T-helper 17 cell (primary cell): Measurements from ENCODE around the gene PES1. TPM values are rescaled to one million over a fixed set of nuclear protein-coding genes. Genes with fewer than 3 reads are reported as not detected.
"Not testable (repeated sequence)": the region's sequence is repeated elsewhere in the genome, so short reads cannot be mapped to it uniquely, and the experiment has no call there.

Experiments
- ATAC-seq: fragments of 150-1000 bp; cut with Tn5 transposase; 2 replicates; pipeline ENCODE4 v1.10.0; 2021; ENCODE audit warnings: mild to moderate bottlenecking, moderate library complexity
- DNase-seq, 3 donors: peaks; one replicate each; pipeline versions ENCODE4 v3.0.0 to v3.0.0-alpha.2; 2020 to 2021
- H3K9me3 ChIP-seq: one replicate; pipeline ENCODE4 v1.7.0; 2013; ENCODE audit warnings: low read length, mild to moderate bottlenecking; ENCODE audit not compliant: control insufficient read depth, poor library complexity, severe bottlenecking
- H3K27ac Mint-ChIP-seq: one replicate; pipeline ENCODE4 v1.8.0; 2022; ENCODE audit warnings: mild to moderate bottlenecking, moderate library complexity, mixed read lengths
- H3K27me3 Mint-ChIP-seq: one replicate; pipeline ENCODE4 v1.8.0; 2022; ENCODE audit warnings: mixed read lengths
- H3K36me3 Mint-ChIP-seq: one replicate; pipeline ENCODE4 v1.8.0; 2022; ENCODE audit warnings: low read depth, mixed read lengths
- H3K4me1 Mint-ChIP-seq: one replicate; pipeline ENCODE4 v1.8.0; 2022; ENCODE audit warnings: mild to moderate bottlenecking, mixed read lengths
- H3K4me3 Mint-ChIP-seq: one replicate; pipeline ENCODE4 v1.8.0; 2022; ENCODE audit warnings: mild to moderate bottlenecking, moderate library complexity, mixed read lengths
- total RNA-seq, 4 donors: library from RNA in 2 of 4; stranded (reverse) in 2 of 4; gene quantifications; one replicate each; pipeline ENCODE4 v1.2.3 and lab custom pipeline; 2022 to 2026

The PES1 gene
- 10 to 100 TPM; 35.9 to 37.8 TPM for total RNA-seq
- total RNA-seq (lab: John Stamatoyannopoulos, UW) = 34.5 to 81.4 reads per million in 2 donors

DNA sequence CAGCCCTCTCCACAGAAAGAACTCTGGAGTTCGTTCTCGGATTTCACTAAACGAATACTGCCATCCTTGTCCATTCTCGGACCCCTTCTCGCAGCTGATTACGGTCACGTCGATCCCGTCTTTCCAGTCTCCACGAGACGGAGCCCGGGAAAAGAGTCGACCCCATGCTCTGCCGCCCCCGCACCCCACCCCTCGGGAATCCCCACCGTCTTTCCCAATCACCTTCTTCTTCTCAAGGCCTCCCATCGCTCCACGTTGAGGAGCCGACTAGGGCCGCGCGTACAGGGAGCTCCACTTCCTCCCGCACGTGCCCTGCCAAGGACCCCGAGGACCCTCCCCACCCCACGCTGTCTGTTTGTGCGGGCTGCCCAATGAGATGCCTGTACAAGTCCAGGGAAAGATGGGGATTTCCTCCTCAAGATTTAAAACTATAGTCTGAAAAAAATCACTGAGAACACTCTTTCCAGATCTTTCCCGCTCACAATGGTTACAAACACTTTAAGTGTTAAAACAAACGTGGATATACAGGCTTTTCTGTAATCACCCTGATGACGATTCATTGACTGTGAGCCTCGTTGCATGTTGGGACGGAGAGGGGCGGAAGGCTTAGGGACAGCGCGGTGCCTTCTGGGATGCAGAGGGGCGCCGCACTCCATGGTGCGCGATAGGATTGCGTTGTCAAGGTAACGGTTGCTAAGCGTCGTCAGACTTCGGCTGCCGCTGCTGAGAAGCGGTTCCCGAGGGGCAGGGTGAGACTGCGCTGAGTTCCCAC is at the start of gene PES1:
TSS of gene PES1 (minus strand) at position 323 of the 772 bp plus-strand sequence. CDS start at position 246, 77 bp downstream.
- H3K36me3 Mint-ChIP-seq = no peaks in the 10 kb centered on the region
- no peak within 1 kb of the TSS for H3K27ac Mint-ChIP-seq
- H3K9me3 ChIP-seq = no peaks in the 10 kb centered on the region
- peaks cover 8% of the 10 kb centered on the region for H3K27me3 Mint-ChIP-seq
- no peak within 1 kb of the TSS for H3K4me3 Mint-ChIP-seq
- ATAC-seq = peak; percentile 99
- peaks cover 12% of the 10 kb centered on the region for H3K4me1 Mint-ChIP-seq
- DNase-seq = peak; percentile 84 to 91 (median 91)

DNA sequence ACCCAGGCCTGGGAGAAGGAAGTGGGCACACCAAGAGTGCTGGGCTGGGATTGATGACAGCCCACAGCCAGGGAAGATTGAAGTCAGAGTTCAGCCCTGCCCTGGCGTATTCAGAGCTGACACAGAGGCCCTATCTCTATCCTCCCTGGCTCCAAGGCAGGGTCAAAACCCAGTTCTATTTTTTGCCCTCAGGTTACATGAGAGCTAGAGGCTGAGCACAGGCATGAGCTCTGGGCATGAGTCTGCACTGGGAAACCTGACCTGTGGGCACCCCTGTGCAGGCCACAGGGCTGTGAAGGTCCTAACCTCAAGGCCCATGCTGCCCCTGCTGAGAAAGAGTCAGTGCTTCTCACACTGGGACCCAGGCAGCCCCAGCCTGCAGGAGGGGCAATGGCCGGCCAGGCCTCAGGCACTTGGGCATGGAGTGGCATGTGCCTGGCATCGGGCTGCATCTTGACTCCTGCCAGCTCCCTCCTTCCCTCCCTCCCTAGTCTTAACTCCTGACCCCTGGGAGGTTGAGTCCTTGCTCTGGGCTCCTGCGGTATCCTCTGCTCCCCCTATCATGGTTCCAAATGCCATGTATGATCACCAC is 49.2 kb upstream of the PES1 start:
- H3K9me3 ChIP-seq = no peaks in the 10 kb centered on the region
- Mint-ChIP-seq H3K4me1 (peaks cover 13% of the 10 kb centered on the region), H3K27ac (no peak overlapping the region), H3K4me3 (no peak overlapping the region), H3K36me3 (no peaks in the 10 kb centered on the region), H3K27me3 (no peaks in the 10 kb centered on the region)
- DNase-seq = no peak
- ATAC-seq = no peak

DNA sequence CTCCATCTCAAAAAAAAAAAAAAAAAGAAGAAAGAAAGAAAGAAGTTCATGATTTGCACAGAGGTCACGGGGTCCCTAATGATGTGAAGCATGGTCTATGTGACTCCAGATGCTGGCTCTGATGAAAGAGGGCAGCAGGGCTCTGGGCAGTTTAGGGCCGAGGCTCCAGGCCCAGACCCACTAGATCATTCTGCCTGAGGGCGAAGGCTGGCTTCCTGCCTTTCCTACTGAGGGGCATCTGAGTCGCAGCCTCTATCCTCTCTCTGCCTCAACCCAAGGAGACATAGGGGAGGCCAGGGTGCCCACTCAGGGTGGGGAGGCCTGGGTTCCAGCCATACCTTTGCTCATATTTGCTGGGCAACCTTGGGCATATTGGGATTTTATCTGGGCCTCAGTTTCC is 48.7 kb upstream of the PES1 start:
- no peak overlapping the region for H3K27ac Mint-ChIP-seq
- peaks cover 14% of the 10 kb centered on the region for H3K4me1 Mint-ChIP-seq
- ATAC-seq = no peak

DNA sequence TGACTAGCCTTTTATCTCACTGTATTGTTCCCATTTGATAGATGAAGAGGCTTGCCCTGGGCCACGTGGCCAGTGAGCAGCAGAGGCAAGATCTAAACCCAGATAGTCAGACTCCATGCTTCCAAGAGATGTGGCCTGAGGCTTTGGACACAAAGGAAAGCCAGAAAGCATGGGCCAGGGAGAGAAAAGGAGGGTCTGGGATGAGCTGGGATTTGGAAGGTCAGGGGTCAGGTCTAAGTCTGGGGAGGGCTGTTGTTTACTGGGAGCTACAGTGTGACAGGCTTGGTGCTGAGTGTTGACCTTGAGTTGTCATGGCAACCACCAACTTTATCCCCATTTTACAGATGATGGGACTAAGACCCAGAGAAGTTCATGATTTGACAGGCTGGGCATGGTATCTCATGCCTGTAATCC is 46.0 kb upstream of the PES1 start:
- no peak for DNase-seq
- no peaks in the 10 kb centered on the region for H3K27me3 Mint-ChIP-seq
- peaks cover 11% of the 10 kb centered on the region for H3K4me1 Mint-ChIP-seq
- ATAC-seq = no peak
- H3K9me3 ChIP-seq = no peaks in the 10 kb centered on the region
- no peak overlapping the region for H3K27ac Mint-ChIP-seq
- no peaks in the 10 kb centered on the region for H3K36me3 Mint-ChIP-seq
- peak overlapping the region; percentile 25 for H3K4me3 Mint-ChIP-seq

More for the DNA sequence above, 48.7 kb upstream of the PES1 start:
- no peaks in the 10 kb centered on the region for H3K36me3 Mint-ChIP-seq
- no peaks in the 10 kb centered on the region for H3K9me3 ChIP-seq
- no peak overlapping the region for H3K4me3 Mint-ChIP-seq
- no peaks in the 10 kb centered on the region for H3K27me3 Mint-ChIP-seq
- no peak for DNase-seq

DNA sequence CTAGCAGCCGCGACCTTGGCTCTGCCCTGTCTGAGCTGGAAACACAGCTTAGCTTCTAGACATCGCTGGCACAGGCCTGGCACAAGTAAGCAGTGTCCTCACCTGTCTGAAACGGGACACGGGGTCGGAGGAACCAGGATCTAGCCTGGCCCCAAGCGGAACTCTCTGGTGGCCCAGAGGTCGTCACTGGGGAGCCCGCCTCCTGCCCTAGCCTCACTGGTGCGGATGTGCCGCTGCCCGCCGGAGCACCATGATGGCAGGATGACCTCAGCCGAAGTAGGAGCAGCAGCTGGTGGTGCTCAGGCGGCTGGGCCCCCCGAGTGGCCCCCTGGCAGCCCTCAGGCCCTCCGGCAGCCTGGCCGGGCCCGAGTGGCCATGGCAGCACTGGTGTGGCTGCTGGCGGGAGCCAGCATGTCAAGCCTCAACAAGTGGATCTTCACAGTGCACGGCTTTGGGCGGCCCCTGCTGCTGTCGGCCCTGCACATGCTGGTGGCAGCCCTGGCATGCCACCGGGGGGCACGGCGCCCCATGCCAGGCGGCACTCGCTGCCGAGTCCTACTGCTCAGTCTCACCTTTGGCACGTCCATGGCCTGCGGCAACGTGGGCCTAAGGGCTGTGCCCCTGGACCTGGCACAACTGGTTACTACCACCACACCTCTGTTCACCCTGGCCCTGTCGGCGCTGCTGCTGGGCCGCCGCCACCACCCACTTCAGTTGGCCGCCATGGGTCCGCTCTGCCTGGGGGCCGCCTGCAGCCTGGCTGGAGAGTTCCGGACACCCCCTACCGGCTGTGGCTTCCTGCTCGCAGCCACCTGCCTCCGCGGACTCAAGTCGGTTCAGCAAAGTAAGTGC is 44.7 kb upstream of the PES1 start:
- DNase-seq = peak in 2 of 3 donors; percentile 7 to 17
- Mint-ChIP-seq H3K4me3 (peak overlapping the region; percentile 87), H3K36me3 (no peaks in the 10 kb centered on the region), H3K27me3 (no peaks in the 10 kb centered on the region), H3K4me1 (peaks cover 11% of the 10 kb centered on the region), H3K27ac (no peak overlapping the region)
- no peaks in the 10 kb centered on the region for H3K9me3 ChIP-seq
- no peak for ATAC-seq

DNA sequence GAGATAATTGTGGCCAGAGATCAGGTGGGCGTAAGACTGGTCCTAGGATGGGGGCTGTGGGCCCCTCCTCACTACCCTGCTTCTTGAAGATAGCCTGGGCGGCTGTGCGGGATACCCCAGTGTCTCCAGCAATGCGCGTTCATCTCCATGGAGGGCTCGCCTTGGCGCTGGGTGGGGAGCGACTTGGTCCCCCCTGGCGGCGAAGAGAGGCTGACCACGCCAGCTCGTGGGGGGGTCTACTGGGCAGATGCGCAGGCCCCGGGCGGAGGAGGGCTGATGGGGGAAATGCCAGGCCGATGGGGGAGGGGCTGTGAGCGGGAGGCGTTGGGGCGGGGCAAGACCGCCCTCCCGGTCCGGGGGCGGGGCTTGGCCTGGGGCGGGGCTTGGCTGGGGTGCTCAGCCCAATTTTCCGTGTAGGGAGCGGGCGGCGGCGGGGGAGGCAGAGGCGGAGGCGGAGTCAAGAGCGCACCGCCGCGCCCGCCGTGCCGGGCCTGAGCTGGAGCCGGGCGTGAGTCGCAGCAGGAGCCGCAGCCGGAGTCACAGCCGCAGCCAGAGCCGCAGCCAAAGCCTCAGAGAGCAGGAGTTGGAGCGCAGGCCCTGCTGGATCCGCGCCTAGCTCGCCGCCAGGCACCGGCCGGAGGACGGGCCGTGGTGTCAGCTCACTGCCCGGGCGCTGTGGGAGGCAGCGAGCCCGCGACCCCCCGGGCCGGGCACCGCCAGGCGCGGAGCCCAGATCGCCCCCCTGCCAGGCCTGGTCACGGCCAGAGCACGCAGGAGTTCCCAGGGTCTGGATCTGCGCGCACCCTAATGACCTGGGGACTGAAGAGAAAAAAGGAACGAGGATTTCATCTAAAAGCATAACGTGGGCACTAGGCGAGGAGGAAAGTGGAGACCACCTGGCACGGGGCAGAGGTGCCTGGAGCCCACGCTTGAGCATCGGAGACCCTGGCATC is 43.8 kb upstream of the PES1 start, which contains the start of gene SLC35E4:
TSS of gene SLC35E4 (plus strand) at position 509 of the 953 bp plus-strand sequence. CDS start 670 bp downstream, outside the sequence.
- Mint-ChIP-seq H3K4me3 (peak within 1 kb of the TSS; percentile 87), H3K27me3 (no peaks in the 10 kb centered on the region), H3K27ac (peak within 1 kb of the TSS; percentile 93), H3K36me3 (no peaks in the 10 kb centered on the region), H3K4me1 (peaks cover 11% of the 10 kb centered on the region)
- H3K9me3 ChIP-seq = no peaks in the 10 kb centered on the region
- DNase-seq (peak; percentile 89 to 99 (median 95)), ATAC-seq (peak; percentile 89)

DNA sequence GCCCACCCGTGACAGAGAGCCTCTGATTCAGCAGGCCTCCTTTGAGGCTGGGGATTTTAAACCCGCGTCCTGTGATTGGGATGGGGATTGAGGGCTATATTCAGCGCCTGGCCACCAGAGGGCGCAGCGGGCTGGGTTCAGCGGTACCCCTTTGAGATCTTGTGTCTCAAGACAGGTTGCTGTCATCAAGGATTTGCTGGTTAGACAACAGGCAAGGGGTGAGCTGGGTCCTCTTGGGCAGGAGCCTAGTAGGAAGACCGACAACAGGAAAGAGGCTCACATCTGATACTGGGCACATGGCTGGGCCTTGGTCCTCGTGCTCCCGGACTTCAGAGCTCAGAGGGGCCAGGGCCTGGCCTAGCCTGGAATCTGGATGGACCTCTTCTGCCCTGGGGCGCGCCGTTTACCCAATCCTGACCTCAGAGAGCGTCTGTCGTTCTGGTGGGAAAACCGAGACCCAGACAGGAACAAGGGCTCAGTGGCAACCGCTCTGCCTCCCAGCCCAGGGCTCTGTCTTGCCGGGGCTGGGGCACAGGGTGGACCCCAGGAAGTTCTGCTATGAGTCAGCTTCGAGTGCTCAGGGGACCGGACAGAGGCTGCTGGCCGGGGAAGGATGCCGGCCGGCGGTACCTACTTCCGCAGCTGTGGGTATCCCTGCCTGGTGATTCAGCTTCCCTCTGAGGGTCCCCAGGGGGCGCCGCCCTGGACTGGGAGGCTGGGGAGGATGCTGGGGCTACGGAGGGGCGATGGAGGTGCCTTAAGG is 42.9 kb upstream of the PES1 start:
- ATAC-seq = peak; percentile 74

DNA sequence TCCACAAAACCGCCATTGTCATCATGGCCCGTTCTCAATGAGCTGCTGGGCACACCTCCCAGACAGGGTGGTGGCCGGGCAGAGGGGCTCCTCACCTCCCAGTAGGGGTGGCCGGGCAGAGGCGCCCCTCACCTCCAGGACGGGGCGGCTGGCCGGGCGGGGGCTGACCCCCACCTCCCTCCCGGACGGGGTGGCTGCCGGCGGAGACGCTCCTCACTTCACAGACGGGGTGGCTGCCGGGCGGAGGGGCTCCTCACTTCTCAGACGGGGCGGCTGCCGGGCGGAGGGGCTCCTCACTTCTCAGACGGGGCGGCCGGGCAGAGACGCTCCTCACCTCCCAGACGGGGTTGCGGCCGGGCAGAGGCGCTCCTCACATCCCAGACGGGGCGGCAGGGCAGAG is 39.8 kb upstream of the PES1 start:
- H3K4me1 Mint-ChIP-seq, H3K36me3 Mint-ChIP-seq, H3K27me3 Mint-ChIP-seq, ATAC-seq, H3K27ac Mint-ChIP-seq, DNase-seq, H3K4me3 Mint-ChIP-seq, H3K9me3 ChIP-seq: not testable (repeated sequence)

More for the DNA sequence above, 42.9 kb upstream of the PES1 start:
- H3K4me1 Mint-ChIP-seq = peaks cover 11% of the 10 kb centered on the region
- H3K9me3 ChIP-seq = no peaks in the 10 kb centered on the region
- H3K4me3 Mint-ChIP-seq = peak overlapping the region; percentile 87
- H3K27ac Mint-ChIP-seq = peak overlapping the region; percentile 93
- peak; percentile 81 to 88 (median 84) for DNase-seq
- no peaks in the 10 kb centered on the region for H3K27me3 Mint-ChIP-seq
- H3K36me3 Mint-ChIP-seq = no peaks in the 10 kb centered on the region

DNA sequence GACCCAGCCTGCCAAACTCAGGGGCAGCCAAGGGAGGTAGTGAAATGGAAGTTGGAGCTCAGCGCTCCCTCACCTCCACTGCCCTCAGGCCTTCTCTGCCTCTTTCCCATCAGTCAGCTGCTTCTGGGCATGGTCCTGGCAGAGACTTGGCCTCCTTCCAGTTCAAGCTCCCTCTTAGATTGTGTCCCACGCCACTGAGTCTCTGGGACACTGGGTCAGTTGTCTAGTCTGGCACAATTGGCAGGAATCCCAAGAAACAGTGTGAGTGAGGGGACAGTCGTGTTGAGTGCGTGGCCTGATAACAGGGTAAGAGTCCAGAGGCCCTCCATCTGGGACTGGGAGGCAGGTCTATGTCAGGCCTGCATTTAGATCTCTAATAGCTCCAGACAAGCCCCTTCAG is 36.8 kb upstream of the PES1 start:
- H3K27me3 Mint-ChIP-seq = no peaks in the 10 kb centered on the region
- no peak for ATAC-seq
- H3K9me3 ChIP-seq = no peaks in the 10 kb centered on the region
- H3K27ac Mint-ChIP-seq = no peak overlapping the region
- H3K4me1 Mint-ChIP-seq = no peaks in the 10 kb centered on the region
- H3K4me3 Mint-ChIP-seq = no peak overlapping the region
- DNase-seq = no peak
- no peaks in the 10 kb centered on the region for H3K36me3 Mint-ChIP-seq

DNA sequence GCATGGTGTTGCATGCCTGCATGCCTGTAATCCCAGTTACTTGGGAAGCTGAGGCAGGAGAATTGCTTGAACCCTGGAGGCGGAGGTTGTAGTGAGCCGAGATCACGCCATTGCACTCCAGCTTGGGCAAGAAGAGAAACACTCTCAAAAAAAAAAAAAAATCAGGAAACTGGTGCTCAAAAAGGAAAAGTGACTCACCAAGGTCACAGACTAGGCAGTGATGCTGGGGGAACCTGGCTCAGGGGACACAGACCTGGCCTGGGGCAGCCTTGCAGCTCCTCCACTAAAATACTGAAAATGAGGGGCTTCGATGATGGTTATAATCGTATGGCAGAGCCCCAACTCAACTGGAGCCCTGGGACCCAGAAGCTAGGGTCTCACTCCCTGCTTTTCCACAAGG is 35.8 kb upstream of the PES1 start:
- H3K4me1 Mint-ChIP-seq = no peaks in the 10 kb centered on the region
- no peaks in the 10 kb centered on the region for H3K27me3 Mint-ChIP-seq
- no peak for DNase-seq
- no peak overlapping the region for H3K27ac Mint-ChIP-seq
- no peaks in the 10 kb centered on the region for H3K36me3 Mint-ChIP-seq
- H3K9me3 ChIP-seq = no peaks in the 10 kb centered on the region
- no peak overlapping the region for H3K4me3 Mint-ChIP-seq
- no peak for ATAC-seq

DNA sequence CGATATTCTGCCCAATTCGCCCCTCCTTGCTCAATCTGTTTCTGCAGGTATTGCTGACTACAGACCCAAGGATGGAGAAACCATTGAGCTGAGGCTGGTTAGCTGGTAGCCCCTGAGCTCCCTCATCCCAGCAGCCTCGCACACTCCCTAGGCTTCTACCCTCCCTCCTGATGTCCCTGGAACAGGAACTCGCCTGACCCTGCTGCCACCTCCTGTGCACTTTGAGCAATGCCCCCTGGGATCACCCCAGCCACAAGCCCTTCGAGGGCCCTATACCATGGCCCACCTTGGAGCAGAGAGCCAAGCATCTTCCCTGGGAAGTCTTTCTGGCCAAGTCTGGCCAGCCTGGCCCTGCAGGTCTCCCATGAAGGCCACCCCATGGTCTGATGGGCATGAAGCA is 34.7 kb upstream of the PES1 start:
- no peak for DNase-seq

DNA sequence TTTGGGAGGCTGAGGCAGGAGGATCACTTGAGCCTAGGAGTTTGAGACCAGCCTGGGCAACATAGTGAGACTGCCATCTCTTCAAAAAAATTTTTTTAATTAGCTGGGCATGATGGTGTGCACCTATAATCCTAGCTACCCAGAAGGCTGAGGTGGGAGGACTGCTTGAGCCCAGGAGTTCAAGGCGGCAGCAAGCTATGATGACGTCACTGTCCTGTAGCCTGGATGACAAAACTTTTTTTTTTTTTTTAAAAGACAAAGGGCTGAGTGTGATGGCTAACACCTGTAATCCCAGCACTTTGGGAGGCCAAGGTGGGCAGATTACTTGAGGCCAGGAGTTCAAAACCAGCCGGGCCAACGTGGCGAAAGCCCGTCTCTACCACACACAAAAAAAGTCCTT is 28.2 kb upstream of the PES1 start:
- H3K27me3 Mint-ChIP-seq = peaks cover 13% of the 10 kb centered on the region
- not testable (repeated sequence) for H3K4me1 Mint-ChIP-seq, ATAC-seq, DNase-seq, H3K27ac Mint-ChIP-seq, H3K9me3 ChIP-seq, H3K4me3 Mint-ChIP-seq, H3K36me3 Mint-ChIP-seq

More for the DNA sequence above, 34.7 kb upstream of the PES1 start:
- no peak for ATAC-seq
- no peaks in the 10 kb centered on the region for H3K36me3 Mint-ChIP-seq
- peaks cover 5% of the 10 kb centered on the region for H3K27me3 Mint-ChIP-seq
- no peak overlapping the region for H3K27ac Mint-ChIP-seq
- peaks cover 2% of the 10 kb centered on the region for H3K4me1 Mint-ChIP-seq
- no peaks in the 10 kb centered on the region for H3K9me3 ChIP-seq
- no peak overlapping the region for H3K4me3 Mint-ChIP-seq
